22Rv1 (cell line): Measurements from ENCODE around the gene STRN3.
"Not testable (repeated sequence)": the region's sequence is repeated elsewhere in the genome, so short reads cannot be mapped to it uniquely, and the experiment has no call there.

ENCODE experiments used
- H3K27ac ChIP-seq: fragments of 450-650 bp; 2 replicates; pipeline ENCODE4 v1.5.1; 2017
- ZFX ChIP-seq: fragments of 450-650 bp; IDR thresholded peaks from 2 replicates; pipeline ENCODE4 v1.6.1; 2017; ENCODE audit warnings: antibody characterized with exemption, borderline replicate concordance
- TF ChIP-seq, protein P1 (sequence below): fragments of 450-650 bp; IDR thresholded peaks from 2 replicates; pipeline ENCODE4 v1.5.1; 2017; ENCODE audit warnings: mild to moderate bottlenecking

The STRN3 gene

GRCh38 chr14:30921305-30921704 lies 104.9 kb downstream of the STRN3 start:
- peak overlapping the region; percentile 28 for H3K27ac ChIP-seq
- TF ChIP-seq, protein P1, sequence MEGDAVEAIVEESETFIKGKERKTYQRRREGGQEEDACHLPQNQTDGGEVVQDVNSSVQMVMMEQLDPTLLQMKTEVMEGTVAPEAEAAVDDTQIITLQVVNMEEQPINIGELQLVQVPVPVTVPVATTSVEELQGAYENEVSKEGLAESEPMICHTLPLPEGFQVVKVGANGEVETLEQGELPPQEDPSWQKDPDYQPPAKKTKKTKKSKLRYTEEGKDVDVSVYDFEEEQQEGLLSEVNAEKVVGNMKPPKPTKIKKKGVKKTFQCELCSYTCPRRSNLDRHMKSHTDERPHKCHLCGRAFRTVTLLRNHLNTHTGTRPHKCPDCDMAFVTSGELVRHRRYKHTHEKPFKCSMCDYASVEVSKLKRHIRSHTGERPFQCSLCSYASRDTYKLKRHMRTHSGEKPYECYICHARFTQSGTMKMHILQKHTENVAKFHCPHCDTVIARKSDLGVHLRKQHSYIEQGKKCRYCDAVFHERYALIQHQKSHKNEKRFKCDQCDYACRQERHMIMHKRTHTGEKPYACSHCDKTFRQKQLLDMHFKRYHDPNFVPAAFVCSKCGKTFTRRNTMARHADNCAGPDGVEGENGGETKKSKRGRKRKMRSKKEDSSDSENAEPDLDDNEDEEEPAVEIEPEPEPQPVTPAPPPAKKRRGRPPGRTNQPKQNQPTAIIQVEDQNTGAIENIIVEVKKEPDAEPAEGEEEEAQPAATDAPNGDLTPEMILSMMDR, result no peak
- TF ChIP-seq ZFX, result no peak

DNA sequence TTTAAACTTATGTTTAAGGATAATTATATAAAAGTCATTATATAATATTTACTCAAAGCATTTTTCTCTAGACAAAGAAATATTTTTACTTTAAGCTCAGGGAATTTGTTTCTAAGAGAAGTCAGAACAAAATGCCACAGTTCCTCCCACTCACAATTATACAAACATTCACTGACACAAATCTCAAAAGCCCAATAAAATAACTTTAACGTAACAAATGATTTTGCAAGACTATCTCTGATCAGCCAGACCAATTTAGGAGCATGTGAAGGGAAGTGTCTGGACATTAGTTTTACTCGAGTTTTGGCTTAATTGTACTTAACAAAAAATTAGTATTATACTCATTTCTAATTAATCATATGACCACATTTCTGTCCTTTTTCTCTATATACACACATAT lies 110.6 kb downstream of the STRN3 start:
- TF ChIP-seq, protein P1, result no peak
- no peak for TF ChIP-seq ZFX
- no peak overlapping the region for H3K27ac ChIP-seq

GRCh38 chr14:30914812-30915211 lies 111.4 kb downstream of the STRN3 start:
- H3K27ac ChIP-seq, result no peak overlapping the region
- no peak for TF ChIP-seq ZFX
- TF ChIP-seq, protein P1, result no peak

GRCh38 chr14:30908826-30909225 lies 117.4 kb downstream of the STRN3 start:
- no peak overlapping the region for H3K27ac ChIP-seq
- TF ChIP-seq, protein P1, result no peak
- no peak for TF ChIP-seq ZFX

DNA sequence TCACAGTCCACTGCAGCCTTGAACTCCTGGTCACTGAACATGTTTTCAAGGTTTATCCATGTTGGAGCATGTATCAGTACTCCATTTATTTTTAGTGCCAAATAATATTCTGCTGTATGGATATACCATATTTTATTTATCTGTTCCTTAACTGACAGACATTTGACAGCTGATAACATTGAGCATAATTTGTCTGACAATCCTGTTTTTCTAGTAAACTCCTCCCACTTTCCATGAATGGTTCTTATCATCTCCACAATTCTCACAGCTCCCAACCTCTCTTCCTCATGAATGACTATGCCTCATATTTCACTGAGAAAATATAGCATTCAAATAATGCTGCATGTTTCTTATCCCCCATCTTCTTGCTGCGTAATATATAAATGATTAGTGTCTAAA lies 118.5 kb downstream of the STRN3 start:
- no peak for TF ChIP-seq ZFX
- TF ChIP-seq, protein P1, result no peak
- peak overlapping the region; percentile 7; the same call in 1 of the 2 replicates for H3K27ac ChIP-seq

DNA sequence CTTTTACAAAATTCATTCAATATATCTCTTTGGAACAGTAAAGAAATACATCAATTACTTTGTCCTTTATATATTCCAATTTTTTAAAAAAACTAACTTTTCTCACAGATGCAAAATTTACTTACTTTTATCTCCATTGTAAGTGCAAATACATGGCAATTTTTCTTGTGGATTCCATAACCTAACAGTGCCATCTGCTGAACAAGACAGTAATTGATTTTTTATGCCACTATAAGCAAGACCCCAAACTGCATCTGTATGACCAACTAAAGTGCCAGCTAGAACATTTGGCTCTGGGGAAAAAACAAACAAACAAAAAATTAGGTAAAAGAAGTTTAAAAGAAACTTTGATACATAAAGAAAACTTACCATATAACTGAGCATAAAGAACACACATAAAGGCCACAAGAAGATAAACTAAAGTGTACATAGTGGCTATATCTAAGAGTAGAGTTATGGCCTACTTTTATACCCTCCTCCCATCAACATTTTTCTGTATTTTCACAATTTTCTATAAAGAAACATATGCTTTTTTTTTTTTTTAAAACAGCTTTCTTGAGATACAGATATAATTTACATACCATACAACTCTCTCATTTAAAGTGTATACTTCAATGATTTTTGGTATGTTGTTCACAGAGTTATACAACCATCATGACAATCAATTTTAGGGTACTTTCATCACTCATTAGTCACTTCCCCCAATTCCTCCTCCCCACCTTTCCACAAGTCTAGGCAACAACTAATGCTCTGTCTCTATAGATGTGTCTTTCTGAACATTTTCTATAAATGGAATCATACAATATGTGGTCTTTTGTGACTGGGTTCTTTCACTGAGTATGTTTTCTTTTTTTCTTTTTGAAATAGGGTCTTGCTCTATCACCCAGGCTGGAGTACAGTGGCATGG lies 119.2 kb downstream of the STRN3 start:
- no peak for TF ChIP-seq ZFX
- TF ChIP-seq, protein P1, result peak; percentile 62
- 0 out of 2 replicates have a peak overlapping the region, but pooled peaks have one; percentile 7 for H3K27ac ChIP-seq

DNA sequence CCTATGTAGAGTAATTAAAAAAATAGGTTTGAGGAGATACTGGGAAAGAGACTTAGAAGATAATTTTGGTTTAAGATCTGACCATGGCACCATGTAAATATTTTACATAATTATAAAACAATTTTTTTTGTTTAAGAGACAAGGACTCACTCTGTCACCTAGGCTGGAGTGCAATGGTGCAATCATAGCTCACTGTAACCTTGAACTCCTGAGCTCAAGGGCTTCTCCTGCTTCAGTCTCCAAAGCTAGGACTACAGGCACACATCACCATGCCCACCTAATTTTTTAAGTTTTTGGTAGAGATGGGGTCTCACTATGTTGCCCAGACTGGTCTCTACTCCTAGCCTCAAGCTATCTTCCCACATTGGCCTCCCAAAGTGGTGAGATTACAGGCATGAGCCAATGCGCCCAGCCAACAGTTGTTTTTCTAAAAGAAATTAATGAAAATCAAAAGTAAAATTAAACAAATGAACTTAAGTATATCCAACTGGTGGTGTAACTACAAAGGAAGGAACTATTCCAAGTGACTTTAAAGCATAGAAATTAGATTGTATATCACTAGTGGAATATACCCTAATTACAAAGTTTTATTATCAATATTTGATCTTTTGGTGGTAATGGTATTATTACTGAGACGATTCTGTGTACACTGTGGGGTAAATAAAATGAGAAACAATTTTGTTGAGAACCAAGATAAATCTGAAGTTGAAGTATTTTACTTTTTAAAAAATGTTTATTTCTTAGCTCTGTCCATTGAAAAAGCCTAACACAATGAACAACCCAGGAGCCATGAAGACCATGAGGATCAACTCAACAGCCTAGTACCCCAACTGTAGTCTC lies 122.7 kb downstream of the STRN3 start:
- no peak overlapping the region for H3K27ac ChIP-seq
- TF ChIP-seq ZFX, result no peak
- TF ChIP-seq, protein P1, result no peak

DNA sequence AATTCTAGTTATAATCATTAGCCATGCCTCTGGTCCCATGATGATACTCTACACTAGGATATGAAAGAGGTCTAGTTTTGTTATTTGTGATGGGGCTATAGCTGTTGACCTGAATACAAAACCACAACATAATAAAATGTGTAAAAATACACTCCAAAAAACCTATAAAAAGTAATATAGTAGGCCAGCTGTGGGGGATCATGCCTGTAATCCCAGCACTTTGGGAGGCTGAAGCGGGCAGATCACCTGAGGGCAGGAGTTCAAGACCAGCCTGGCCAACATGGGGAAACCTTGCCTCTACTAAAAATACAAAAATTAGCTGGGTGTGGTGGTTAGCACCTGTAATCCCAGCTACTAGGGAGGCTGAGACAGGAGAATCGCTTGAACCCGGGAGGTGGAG lies 129.1 kb downstream of the STRN3 start:
- not testable (repeated sequence) for H3K27ac ChIP-seq
